ENCODE results near the gene DPH6. TPM values are rescaled to one million over a fixed set of nuclear protein-coding genes. Genes with fewer than 3 reads are reported as not detected.

DPH6 gene
- total and polyA plus RNA-seq, 8 donors = 9.8 to 19.1 (median 13.7) TPM

DNA sequence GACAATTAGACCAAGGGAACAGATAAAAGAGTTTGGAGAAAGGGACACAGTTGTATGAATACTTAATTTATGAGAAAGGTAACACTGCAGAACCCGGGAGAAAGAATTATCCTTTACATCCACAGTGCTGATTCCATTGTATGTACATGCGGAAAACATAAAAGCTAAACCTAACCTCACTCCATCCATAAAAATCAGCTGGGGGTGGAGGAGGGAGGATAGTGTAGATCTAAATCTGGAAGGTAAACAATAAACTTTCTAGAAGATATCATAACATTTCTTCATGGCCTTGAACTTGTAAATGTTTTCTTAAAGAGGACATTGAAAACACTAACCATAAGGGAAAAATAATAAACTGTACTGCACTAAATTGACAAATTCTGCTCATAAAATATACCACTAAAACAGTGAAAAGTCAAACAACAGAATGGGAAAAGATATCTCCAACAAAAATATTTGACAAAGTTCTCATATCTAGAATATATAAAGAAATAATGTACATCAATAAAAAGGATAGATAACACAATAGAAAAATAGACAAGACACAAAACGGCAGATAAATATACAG is 220.5 kb downstream of the DPH6 start:
- H3K4me3 ChIP-seq = no peak overlapping the region
- H3K4me1 ChIP-seq = no peaks in the 10 kb centered on the region
- ATAC-seq = no peak
- H3K36me3 ChIP-seq = no peaks in the 10 kb centered on the region
- H3K27me3 ChIP-seq = no peaks in the 10 kb centered on the region
- H3K9me3 ChIP-seq = no peaks in the 10 kb centered on the region
- no peak overlapping the region for H3K27ac ChIP-seq
- TF ChIP-seq, protein P1, sequence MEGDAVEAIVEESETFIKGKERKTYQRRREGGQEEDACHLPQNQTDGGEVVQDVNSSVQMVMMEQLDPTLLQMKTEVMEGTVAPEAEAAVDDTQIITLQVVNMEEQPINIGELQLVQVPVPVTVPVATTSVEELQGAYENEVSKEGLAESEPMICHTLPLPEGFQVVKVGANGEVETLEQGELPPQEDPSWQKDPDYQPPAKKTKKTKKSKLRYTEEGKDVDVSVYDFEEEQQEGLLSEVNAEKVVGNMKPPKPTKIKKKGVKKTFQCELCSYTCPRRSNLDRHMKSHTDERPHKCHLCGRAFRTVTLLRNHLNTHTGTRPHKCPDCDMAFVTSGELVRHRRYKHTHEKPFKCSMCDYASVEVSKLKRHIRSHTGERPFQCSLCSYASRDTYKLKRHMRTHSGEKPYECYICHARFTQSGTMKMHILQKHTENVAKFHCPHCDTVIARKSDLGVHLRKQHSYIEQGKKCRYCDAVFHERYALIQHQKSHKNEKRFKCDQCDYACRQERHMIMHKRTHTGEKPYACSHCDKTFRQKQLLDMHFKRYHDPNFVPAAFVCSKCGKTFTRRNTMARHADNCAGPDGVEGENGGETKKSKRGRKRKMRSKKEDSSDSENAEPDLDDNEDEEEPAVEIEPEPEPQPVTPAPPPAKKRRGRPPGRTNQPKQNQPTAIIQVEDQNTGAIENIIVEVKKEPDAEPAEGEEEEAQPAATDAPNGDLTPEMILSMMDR (IDR thresholded peaks at IDR 0.05) = no peak
- intact Hi-C loops (cut with DNase I) = no loop called here
- no peak for DNase-seq

DNA sequence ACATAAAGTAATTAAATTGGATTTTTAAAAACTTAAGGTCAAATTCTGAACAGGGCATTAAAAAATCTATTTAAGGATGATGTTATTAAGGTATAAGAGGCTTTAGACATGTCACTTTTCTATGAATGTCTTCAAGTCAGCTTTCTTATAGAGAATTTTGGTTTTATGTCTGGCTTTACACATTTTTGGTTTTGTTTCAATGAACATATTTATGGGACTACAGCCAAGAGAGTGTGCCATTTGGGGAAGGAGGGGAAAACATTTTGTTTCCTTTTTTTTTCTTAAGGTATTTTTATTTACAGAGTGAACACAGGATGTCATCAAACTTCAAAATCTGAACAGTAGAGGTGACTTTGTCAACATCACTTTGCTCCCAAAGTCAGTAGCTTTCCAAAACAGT is 222.8 kb downstream of the DPH6 start:
- intact Hi-C loops (cut with DNase I) = no loop called here

DNA sequence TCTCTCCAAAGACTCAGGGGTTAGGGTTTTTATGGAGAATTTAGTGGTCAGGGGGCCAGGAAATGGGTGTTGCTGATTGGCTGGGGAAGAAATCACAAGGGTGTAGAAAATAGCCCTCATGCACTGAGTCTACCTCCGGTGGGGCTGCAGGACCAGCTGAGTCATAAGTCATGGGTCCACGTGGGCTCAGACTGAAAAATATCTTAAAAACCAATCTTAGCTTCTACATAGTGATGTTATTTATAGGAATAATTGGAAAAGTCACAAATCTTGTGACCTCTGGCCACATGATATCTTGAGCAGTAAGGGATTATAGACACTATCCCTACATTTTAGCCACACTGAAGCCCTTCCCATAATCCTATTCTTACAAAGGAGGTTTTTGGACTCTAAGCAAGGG is 224.0 kb downstream of the DPH6 start:
- Histone ChIP-seq H3K27ac (no peak overlapping the region), H3K9me3 (no peaks in the 10 kb centered on the region), H3K4me3 (no peak overlapping the region), H3K27me3 (no peaks in the 10 kb centered on the region), H3K4me1 (no peaks in the 10 kb centered on the region), H3K36me3 (no peaks in the 10 kb centered on the region)
- intact Hi-C loops (cut with DNase I) = no loop called here
- TF ChIP-seq, protein P1 (IDR thresholded peaks at IDR 0.05) = no peak
- no peak for ATAC-seq
- no peak for DNase-seq

More for the DNA sequence above, 222.8 kb downstream of the DPH6 start:
- Histone ChIP-seq H3K4me3 (no peak overlapping the region), H3K36me3 (no peaks in the 10 kb centered on the region), H3K9me3 (no peaks in the 10 kb centered on the region), H3K27me3 (no peaks in the 10 kb centered on the region), H3K27ac (no peak overlapping the region), H3K4me1 (no peaks in the 10 kb centered on the region)
- DNase-seq (no peak), ATAC-seq (no peak)
- TF ChIP-seq, protein P1 (IDR thresholded peaks at IDR 0.05) = no peak

DNA sequence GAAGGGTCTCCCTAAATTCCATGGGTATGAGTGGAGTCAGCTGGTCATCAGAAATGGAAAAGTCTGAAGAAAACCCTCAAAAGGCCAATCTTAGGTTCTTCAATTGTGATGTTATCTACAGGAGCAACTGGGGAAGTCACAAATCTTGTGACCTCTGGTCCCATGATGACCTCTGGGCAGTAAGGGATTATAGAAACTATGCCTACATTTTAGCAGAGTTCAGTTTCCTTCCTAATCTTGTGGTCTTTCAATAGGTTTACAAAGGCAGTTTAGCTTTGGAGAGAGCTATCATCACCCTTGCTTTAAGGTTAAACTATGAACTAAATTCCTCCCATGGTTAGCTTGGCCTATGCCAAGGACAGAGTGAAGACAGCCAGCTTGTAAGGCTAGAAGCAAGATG is 225.1 kb downstream of the DPH6 start:
- intact Hi-C loops (cut with DNase I) = no loop called here

More for the DNA sequence above, 225.1 kb downstream of the DPH6 start:
- Histone ChIP-seq H3K4me3 (no peak overlapping the region), H3K4me1 (no peaks in the 10 kb centered on the region), H3K36me3 (no peaks in the 10 kb centered on the region), H3K27me3 (no peaks in the 10 kb centered on the region), H3K27ac (no peak overlapping the region), H3K9me3 (no peaks in the 10 kb centered on the region)
- DNase-seq = no peak
- ATAC-seq = no peak
- TF ChIP-seq, protein P1 (IDR thresholded peaks at IDR 0.05) = no peak

Small RNAs within 50 kb of the gene (microRNA-seq; reads per million reads assigned to microRNA genes)
- 0 to 0.14 reads per million in 2 donors for gene MIR3942

Data from left lung (tissue), 10 donors.